GM18907 (cell line): ENCODE measurements around the gene SYTL1.

Experiments used
- ATAC-seq: cut with Tn5 transposase; IDR thresholded peaks from one replicate; pipeline ENCODE4 v1.9.1; 2021; ENCODE audit warnings: mild to moderate bottlenecking, moderate library complexity; ENCODE audit not compliant: unreplicated experiment

The SYTL1 gene

GRCh38 chr1:27346991-27347624, 5.3 kb downstream of the SYTL1 start:
- ATAC-seq = no peak

DNA sequence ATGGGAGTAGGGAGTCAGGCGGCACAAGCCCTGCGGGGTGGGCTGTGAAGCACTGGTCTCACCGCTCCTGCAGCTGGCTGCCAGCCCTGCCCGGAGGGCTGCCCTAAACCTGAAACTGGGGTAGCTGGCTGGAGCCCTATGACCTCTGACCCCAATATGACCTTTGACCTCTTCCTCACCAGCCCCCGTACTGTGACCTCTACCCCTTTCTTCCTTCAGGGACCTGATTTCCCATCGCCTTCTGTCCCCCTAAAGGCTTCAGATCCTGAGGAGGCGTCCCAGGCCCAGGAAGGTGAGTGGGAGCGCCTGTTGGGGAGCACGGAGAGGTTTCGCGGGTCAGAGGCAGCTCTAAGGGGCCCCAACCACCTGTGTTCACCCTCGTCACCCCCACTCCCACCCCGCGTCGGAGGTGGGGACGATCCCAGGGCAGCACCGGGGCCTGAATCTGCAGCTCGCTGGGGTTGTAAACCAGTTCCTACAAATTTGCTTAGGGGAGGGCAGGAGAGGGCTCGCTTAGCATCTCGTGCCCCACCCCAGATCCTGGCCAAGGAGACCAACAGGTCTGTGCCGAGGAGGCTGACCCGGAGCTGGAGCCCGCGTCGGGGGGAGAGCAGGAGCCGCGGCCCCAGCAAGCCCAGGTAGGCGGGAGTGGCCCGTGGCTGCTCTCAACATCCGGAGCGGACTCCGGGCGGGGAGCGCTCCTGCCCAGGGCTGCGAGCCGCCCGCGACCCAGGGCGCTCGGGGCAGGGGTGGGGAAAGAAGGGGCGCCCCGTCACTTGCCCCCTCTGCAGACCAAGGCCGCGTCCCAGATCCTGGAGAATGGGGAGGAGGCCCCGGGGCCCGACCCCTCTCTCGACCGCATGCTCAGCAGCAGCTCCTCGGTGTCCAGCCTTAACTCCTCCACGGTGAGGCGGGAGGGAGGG, 7.3 kb downstream of the SYTL1 start:
- ATAC-seq = no peak

GRCh38 chr1:27349784-27350662, 8.2 kb downstream of the SYTL1 start:
- no peak for ATAC-seq

DNA sequence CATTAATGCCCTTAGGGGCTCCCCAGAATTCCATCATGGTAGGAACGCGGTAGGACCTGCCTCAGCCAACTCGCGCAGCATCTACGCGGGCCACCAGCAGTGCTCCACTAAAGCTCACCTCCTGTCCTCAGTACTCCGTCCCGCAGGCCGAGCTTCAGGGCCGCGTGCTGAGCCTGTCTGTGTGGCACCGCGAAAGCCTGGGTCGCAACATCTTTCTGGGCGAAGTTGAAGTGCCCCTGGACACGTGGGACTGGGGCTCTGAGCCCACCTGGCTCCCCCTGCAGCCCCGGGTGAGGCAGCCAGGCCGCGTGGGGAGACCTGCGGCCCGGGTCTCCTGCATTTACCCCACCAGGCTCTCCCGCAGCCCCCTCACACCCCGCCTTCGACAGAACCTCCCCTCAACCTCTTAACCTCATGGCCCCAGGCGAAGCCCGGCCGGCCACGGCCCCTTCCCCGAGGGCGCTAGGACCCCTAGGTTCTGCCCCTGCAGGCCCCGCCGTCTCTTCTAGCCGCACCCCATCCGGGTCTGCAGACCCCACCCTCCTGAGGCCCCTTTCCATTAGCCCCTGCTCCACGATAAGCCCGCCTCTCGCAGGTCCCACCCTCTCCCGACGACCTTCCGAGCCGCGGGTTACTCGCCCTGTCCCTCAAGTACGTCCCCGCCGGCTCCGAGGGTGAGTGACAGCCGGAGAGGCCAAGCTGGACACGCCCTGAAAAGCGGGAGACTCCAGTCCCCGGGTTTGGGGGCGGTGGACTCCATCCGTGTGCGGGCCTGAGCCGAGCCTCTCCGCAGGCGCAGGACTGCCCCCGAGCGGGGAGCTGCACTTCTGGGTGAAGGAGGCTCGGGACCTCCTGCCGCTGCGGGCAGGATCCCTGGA, 9.1 kb downstream of the SYTL1 start:
- no peak for ATAC-seq

DNA sequence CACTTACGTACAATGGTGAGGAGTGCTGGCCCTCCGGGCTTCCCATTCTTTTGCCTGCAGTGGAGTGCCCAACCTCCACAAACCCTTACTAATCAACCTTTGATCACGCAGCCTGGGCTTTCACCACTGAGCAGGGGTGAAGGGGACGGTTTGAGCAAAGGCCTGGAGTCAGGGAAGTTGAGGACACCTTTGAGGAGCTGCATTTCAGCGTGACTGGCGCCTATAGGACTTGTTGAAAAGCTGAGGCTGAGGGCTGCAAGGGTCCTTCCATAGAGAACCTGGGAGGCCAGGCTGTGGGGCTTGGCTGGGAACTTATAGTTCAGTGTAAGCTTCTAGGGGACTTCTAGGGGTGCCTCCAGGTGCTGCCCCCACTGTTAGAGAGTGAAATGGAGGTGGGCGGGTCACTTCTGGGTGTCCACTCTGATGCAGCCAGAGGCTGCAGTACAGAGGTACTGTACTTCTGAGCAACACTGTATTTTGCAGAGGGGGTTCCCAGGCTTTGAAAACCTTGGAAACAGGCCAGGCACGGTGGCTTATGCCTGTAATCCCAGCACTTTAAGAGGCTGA, 9.8 kb downstream of the SYTL1 start:
- no peak for ATAC-seq

DNA sequence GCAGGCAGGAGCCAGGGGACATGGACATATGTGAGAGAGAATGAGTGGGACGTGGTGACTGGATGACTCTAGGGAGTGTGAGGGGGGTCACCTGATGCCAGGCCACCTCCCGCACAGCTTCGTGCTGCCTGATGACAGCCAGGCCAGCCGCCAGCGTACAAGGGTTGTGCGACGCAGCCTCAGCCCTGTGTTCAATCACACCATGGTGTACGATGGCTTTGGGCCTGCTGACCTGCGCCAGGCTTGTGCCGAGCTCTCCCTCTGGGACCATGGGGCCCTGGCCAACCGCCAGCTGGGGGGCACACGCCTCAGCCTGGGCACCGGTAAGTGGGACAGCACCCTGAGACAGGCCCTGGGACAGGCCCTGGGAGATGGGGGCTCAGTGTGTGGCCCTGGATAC, 11.3 kb downstream of the SYTL1 start:
- ATAC-seq = no peak

- no peak for ATAC-seq
Measured at GRCh38 chr1:27353629-27354028, 11.8 kb downstream of the SYTL1 start.

DNA sequence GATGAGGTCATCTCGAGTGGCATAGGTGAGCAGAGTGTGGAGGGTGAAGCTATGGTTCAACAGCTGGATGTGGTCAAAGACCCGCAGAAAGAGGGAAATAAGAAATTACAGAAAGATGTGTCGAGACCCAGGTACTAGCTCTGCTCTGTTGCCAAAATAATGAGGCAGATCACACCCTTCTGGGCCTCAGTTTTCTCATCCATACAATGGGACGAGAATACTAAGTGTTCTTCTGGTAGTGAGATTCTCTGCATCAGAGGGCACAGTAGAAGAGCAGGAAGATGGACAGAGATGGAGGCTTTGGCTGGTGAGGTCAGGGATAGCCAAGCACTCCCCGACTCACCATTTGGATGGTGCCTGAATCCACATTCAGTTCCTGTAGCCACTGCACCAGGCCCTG, 13.9 kb downstream of the SYTL1 start:
- ATAC-seq = no peak

GRCh38 chr1:27356277-27356618, 14.4 kb downstream of the SYTL1 start:
- ATAC-seq = no peak

DNA sequence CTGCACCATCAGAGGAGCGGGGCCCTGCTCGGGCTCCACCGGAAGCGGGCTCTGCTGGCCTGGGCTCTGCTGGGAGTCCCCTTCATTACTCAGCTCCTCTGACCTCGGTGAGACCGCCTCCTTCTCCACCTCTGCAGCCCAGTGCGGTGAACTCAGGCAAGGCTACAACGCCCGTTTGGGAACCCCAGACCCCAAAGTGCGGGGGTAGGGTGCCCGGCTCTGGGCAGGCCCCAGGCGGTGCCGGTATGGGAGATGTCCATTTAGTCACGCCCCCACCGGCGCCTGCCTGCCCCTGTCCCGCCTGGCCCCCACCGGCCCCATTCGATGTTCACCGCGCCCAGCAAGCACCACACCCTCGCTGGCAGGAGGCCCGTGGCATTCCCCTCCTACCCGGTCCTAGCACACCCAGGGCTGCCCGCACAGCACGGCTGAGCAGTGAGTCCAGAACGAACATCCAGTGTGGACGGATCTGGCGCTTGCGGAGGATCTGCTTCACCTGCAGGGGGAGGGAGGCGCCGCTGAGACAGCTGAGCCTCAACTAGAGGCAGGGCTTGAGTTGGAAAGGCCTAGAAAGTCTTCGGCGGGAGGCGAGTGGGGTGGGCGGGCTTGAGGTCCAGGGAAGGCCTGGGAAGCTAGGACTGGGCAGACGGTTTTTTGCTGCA, 14.9 kb downstream of the SYTL1 start:
- no peak for ATAC-seq

GRCh38 chr1:27357281-27358037, 15.6 kb downstream of the SYTL1 start:
- peak; percentile 61 for ATAC-seq

GRCh38 chr1:27358038-27358927, 16.5 kb downstream of the SYTL1 start:
- no peak for ATAC-seq

DNA sequence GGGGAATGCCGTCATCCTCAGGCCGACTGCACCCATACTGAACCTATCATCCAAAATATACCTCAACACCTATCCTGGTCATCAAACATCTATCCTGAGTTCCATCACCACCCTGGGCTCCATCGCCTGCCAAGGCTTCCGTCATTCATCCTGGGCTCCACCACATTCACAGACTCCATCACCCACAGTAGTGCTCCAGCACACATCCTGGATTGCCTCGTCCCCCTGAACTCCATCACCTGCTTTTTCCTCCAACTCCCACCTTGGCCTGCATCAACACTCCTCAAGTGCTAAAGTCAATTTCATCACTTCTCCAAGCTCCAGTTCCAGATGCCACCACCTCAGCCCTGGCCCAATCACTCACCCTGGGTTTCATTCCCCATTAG, 17.1 kb downstream of the SYTL1 start:
- ATAC-seq = no peak

GRCh38 chr1:27359822-27360158, 18.0 kb downstream of the SYTL1 start:
- no peak for ATAC-seq

GRCh38 chr1:27360159-27361043, 18.6 kb downstream of the SYTL1 start:
- no peak for ATAC-seq

- no peak for ATAC-seq
Measured at GRCh38 chr1:27361044-27361402, 19.2 kb downstream of the SYTL1 start.

- ATAC-seq = no peak
Measured at GRCh38 chr1:27361553-27361952, 19.7 kb downstream of the SYTL1 start.
